GM21423 (cell line): Measurements from ENCODE around the gene NRAP.
A peak's percentile ranks its signal among the peaks of the same experiment; 100 is the strongest.

Source experiments
- ATAC-seq: cut with Tn5 transposase; IDR thresholded peaks from one replicate; pipeline ENCODE4 v1.9.1; 2021; ENCODE audit warnings: mild to moderate bottlenecking, moderate library complexity; ENCODE audit not compliant: unreplicated experiment

NRAP gene

DNA sequence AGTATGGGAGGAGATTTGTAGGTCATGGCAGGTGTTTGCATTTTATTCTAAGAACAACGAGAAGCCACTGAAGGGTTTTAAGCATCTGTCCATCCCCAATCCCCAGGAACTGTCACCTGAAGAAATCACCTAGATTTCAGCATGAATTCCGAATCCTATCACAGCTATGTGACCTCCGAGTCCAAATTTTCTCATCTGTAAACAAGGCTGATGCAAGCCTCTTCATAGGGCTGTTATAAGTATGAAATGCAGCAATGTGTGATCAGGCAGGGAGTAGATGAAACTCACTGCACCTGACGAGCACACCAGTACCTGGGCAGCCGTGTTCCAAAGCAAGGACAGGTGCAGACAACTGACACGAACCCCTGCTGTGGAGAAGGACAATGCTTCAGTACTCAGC lies 97.0 kb downstream of the NRAP start:
- no peak for ATAC-seq

DNA sequence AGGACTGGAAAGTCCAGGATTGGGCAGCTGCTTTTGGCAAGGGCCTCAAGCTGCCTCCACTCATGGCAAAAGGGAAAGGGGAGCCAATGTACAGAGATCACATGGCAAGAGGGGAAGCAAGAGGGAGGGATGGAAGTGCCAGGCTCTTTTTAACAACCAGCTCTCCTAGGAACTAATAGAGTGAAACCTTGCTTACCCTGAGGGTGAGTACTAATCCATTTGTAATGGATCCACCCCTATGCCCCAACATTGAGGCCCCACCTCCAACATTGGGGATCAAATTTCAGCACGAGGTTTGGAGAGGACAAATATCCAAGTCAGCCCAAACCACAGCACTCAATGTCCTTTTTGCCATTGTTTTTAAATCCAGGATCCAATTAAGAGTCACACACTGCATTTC lies 98.5 kb downstream of the NRAP start:
- no peak for ATAC-seq

DNA sequence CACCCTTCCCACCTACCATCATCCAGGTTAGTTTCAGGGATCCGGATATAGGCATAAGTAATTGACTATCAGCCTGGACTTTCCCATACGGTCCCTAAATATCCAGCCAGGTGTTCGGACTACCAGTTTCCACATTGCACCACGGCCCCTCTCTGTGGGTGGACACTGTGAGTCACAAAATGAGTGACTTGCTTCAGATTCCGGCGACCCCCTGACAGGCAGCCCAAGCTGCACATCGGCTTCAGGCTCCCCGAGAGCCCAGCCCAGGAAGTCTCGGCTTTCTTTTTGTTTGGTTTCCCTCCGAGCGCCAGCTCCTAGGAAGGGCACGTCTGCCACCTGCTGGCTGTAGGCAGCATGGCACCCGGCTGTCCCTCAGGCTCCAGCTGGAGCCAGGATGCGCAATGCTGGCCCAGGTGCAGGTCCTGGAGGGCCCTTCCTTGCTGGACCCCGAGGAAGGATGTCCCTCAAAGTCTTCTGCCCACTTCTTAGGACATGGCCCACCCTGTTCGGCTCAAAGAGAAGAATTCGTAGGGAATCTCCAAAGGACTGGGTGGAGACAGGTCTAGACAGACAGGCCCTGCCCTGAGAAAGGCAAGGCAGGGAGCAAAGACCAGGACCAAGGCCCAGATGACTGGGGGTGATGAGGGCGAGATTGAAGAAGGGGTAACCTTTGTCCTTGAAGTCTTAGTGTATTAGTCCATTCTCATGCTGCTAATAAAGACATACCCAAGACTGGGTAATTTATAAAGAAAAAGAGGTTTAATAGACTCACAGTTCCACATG lies 100.3 kb downstream of the NRAP start:
- peak; percentile 99 for ATAC-seq

DNA sequence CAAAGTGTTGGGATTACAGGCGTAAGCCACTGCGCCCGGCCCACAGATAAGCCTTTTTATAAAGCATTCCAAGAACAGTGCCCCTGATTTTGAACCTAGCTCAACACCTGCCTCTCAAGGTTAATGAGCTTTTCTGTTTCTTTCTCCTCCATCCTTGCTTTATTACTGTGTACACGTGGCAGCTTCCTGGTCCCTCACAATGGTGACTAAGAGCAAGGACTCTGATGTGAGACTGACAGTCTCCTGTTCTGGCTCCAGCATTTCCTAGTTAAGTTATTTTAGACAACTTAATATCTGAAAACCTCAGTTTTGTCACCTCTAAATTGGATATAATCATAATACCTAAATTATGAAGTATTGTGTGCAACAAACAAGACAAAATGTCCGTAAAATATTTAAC lies 101.1 kb downstream of the NRAP start:
- ATAC-seq, result no peak

DNA sequence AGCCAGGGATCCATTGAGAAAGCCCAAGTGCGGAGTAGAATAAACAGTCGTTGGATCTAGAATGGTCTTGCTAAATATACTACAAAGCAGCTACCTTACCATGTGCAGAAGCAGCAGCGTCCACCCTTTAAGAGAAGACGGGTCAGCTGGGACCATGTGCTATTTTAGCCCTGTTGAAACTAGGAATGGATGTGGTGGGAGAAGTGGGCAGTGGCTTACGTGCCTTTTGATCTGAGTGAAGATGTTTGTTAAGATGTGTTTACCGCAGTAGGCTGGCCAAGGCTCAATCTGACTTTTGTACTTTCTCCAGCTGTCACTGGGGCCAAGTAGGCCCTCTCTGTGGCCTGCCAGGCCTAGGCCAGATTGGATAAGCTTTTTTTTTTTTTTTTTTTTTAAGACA lies 101.8 kb downstream of the NRAP start:
- no peak for ATAC-seq

DNA sequence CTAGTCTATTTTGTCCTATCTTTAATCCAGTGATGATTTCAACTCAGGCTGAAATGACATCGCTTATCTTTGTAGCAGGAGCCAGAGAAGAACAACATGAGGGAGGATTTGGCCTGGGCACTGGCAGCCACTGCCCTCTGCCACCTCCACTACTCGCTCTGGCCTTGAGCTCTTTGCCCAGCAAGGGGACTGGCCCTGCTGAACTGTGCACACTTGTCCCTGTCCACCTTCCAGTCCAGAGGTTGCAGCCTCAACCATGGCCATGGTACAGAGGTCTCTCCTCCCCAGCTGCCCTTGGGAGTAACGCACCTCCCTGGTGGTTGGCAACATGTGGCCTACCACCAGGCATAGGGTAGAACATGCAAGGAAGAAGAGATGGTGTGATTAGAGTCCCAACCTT lies 102.6 kb downstream of the NRAP start:
- no peak for ATAC-seq

DNA sequence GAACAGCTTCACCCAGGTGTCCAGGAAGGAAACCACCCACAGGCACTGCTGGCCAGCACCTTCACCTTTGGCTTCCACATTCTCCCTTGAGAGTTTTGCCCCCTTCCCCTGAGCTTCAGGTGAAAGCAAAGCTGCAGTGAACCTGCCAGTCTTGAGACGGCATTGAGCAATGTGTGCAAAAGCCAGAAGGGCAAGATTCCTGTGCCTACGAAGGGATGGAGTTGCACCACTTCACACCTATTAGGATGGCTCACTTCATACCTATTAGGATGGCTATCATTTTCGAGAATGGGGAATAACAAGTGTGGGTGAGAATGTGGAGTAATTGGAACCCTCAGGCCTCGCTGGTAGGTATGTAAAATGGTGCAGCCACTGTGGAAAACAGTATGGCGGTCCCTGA lies 103.8 kb downstream of the NRAP start:
- ATAC-seq, result no peak

DNA sequence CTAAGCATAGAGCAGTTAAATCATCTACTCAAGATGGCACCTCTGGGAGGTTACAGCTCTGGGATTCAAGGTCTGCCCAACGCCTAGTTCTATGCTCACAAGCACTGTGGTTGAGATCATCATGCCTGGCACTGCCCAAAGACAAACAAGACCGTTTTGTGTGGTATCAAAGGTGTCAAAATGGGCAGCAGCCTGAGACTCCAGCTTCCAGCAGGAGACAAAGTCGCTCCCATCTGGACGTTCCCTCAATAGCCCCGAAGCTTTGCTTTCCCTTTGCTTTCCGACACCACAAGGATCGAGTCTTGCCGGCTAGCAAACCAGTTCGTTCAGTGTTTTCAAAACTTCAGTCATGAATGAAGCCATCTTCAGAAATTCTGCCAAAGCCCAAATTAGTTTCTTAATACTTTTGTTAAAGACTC lies 105.9 kb downstream of the NRAP start:
- no peak for ATAC-seq

DNA sequence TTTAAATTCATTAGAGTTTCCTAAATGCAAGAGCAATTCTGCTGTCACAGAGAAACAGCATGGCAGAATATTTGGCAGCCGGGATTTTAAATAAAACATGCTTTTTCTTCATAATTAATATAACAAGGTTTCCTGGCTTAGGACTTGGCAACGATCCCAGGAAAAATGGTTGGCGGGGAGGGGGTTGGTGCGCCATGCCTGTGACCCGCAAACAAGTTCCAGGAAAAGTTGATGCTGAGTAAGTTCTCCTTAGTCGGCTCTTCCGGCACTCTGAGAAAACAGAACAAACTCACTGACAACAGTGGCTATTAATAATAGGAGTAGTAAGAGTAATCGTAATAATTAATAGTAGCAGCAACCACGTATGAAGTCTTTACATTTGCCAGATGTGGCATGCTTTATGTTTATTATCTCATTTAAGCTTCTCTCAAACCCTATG lies 106.4 kb downstream of the NRAP start:
- ATAC-seq, result no peak

DNA sequence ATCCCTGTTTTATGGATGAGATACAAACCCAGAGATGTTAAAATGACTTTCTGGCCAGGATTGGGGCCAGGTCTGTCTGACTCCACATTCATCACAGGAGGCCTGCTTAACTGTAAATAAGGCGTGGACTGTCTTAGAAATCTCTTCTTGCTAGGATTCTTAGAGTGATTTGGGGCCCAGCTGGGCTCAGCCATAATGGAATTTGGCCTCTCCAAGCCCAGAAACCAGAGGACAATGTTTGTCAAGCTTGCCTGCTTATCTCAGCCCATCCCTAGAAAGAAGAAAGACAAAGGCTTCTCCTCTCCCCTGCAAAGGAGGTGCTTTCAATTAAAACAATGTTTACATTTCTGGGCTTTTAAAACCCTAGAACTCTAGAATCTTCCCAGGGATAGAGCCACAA lies 108.1 kb downstream of the NRAP start:
- ATAC-seq, result no peak

DNA sequence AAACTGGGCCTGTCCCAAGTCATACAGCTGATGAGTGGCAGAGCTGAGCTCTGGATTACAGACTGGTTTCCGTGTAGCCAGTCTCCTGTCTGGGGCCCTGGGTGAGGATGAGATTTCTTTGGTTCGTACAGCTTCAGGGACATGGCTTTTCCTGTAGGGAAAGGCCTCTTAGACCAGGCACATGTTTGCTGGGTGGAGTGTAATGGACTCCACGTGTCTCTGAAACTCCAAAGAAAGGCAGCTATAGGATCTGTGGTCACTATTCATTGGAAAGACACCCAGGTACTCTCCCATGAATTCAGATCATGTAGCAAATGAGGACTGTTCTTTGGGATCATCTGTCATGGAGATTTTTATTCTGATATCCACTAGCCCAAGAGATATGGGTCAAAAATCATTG lies 108.6 kb downstream of the NRAP start:
- no peak for ATAC-seq

DNA sequence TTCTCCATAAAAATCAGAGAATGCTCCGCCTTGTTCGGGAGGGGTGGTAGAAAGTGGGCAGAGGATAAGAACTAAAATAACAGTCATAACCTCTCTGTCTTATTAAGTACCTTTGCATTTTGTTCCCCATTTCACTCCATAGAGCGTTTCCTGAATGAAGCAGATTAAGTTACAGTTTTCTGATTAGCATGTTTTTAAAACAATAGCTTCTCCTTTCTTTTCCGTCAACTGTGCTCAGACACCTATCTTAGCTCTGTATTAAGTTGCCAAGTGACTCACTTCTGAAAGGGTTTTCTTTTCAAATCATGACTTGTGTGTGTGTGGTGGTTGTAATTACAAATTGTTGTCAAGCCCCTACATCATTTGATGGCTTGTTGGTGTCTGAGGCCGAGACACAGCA lies 109.6 kb downstream of the NRAP start:
- ATAC-seq, result no peak

DNA sequence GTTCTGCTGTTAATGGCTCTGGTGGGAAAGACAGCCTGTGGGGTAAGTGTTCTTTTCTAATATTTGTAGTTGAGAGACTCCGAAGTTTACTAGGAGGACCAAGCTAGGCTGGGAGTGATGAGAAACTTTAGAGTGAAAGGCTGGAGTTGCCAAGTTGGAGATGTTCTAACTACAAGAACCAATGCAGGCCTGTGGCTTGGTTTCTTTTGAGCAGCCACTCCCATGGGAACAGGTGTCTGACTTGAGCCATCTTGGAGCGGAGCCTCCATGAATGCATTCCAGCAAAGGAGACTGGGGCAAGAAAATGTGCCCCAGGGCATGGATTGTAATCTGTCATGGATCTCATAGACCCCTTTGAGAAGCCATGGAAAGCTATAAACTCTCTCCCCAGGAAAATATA lies 110.7 kb downstream of the NRAP start:
- ATAC-seq, result no peak

DNA sequence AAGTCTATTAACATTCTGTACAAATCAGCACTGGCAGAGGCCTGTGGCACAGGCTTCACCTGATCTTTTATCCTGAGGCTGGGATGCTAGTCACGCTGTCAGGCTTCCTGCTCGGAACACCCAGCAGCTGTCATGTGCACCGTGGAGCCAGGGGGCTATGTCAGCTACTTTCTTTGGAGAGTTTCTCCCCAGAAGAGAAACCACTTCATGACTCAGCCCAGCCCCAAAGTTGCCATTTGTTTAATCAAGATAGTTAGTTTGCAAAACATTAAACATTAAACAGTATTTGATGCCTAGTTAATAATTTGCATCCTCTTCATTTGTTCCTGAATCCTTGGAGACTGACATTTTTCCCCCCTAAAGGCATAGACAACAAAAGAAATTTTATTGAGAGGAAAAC lies 111.1 kb downstream of the NRAP start, which contains the start of gene HABP2:
HABP2 (plus strand) TSS at position 353 of the 400 bp plus-strand sequence. CDS start 69 bp downstream, outside the sequence.
- ATAC-seq, result no peak

DNA sequence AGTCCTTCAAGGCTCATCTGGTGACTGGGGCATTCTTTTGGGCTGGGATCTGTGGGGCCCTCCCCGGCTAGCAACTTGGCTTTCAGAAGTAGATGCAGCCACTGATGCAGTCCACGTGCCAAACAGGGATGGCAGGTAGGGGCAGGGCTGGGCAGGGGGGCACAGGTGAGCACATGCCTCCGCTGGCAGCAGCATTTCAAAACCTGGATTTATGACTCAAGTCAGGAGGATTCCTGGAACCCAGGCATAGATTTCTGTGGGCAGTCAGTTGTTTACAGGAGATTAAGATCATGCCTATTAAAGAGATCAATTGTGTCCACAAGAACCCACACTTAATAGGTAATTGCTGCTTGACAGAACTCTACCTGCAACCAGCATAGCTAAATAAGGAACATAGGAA lies 111.8 kb downstream of the NRAP start:
- no peak for ATAC-seq

DNA sequence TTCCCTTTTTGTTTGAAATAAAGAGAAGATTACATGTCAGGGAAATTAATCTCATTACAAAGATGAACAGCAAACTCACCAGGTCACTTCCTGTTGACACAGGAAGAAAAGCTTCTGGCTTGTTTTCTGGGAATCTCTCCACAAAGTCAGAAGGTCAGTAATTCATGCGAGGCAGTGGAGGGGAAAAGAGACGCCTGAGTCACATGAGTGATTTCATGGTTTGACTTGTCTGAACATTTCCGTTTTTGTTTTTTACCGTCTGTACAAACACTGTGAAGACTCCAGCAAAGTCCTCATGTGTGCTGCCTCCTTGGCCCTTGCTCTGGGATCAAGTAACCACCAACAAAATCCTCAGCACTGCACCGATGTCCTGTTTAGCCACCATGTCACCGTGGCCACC lies 113.5 kb downstream of the NRAP start:
- no peak for ATAC-seq

DNA sequence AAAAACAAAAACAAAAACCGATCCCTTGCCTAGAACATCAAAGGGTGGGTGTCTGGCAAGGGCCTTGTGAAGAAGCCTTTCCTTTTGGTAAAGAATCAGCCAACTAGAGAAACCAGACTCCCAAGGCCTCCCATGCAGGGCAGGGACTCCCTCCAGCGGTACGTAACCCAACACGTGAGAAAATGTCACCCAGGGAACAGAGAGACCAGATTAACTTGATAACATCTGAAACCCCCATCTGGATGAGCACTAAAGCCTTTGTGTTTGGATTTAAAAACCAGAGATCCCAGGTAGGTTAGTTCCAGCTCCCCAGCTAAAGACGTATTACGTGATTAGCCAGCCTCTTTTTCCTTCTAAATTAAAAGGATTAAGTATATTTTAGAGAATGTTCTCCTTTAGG lies 114.0 kb downstream of the NRAP start:
- ATAC-seq, result no peak

DNA sequence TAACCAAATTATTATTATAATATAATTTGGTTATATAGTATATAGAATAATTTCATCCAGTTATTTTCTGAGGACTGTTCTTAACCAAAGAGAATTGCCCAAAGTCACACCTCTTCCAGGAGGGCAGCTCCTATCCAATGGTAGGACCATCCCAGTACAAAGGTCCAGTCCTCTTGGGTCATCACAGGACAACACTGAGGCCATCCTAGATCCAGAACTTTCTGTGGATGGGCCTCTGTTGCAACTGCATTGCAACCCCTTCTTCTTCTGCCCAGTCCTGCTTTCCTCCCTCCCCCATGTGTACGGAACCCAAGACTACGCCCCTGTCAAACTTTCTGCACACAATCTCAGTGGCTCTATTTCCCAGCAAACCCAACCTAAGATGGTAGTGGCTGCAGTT lies 116.4 kb downstream of the NRAP start:
- no peak for ATAC-seq

DNA sequence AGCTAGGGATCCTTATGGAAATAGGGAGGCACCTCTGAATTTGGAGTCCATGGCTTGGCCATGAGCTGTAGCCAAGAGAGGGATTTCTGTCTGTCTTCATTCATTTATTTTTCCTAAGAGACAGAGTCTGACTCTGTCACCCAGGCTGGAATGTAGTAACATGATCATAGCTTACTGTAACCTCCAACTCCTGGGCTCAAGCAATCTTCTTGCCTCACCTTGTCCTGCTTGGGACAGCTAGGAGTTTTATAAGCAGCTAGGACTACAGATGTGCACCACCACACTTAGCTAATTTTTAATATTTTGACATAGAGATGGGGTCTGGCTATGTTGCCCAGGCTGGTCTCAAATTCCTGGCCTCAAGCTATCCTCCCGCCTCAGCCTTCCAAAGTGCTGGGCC lies 119.4 kb downstream of the NRAP start:
- ATAC-seq, result no peak

DNA sequence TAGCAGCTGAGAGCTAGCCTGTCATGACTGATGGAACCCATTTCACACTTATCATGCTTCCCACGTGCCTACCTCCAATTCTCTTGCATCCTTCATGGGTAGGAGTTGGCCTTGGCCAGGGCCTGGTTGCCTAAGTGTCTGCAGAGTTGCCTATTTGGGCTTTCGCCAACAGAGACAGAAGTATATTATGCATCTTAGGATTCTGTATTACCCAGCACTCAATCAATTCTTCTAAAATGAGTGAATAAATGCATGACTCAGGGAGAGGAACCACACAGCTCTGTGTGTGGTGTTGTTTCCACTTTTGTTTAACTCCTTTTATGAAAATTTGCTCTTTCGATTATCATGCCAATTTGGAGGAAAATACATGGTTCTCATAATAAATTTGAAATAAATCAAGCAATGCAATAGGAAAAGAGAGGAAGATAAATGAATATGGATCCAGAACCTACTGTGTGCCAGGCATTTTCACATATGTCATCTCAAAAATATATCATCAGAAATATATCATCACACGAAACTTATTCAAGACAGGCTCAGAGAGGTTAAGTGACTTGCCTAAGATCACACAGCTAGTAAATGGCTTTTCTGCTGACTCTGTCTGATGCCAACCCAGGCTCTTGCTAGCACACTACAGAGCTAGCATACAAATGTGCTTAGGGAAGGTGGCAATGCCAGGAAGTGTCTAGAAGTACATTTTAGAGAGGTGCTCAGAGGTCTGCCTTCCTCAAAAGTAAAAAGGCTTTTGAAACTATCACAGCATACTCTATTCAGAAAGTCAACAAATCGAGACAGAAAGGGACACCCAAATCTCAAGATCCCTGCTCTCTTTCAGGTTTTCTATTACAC lies 120.5 kb downstream of the NRAP start:
- ATAC-seq, result no peak

DNA sequence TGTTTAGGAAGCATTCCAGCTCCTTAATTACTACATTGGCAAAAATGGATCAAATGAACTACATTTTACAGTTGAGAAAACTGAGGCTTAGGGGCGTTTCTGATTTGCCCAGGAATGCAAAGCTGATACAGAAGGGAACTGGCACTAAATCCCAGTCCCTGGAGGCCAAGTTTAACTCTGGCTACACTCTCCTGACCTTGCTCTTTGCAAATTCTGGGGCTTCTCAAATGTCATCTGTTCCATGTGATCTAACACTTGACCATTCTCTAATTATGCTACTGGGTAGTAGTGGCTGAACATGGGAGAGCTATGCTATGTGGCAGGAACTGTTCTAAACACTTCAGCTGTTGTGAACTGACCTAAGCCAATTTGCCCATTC lies 122.3 kb downstream of the NRAP start:
- no peak for ATAC-seq

DNA sequence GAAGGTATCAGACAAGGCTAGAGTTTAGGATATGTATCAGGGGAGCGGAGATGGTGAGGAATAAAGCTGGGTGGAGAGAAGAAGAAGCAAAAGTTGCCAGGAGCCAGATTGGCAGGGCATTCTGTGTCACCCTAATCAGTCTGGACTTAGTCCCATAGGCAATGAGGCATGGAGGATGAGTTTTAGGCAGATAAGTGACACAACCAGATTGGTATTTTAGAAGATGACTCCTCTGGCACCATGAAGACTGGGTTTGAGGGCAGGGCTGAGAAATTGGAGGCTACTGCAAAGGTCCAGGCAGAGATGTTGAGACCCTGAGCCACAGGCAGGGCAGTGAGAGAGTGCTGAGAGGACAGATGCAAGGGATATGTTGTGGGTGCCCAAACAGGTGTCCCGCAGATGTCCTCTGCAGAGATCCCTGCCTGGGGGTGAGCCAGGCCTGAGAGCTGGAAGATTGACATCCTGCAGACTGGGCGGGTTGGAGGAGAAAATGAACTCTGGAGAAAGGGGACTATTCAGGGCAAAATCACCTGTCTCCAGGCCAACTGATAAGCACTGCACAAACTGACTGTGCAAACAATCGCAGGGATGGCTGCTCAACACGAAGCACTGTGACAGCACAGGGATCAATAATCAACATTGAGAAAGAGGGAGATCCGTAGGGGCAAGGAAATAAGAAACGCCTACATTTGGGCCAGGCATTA lies 122.8 kb downstream of the NRAP start:
- no peak for ATAC-seq
